Measurements from ENCODE around the gene HAUS3.

Gene HAUS3

GRCh38 chr4:2271279-2272025 is 29.5 kb upstream of the HAUS3 start:
- TF ChIP-seq CTCF (IDR thresholded peaks at IDR 0.05; ENCODE audit: low read depth, low read length), result no peak
- no peak for DNase-seq (ENCODE audit: low read depth in 2 of 2)
- no peak overlapping the region for H3K4me3 ChIP-seq (replicated peaks in 1 of 2; ENCODE audit: low read depth in 2 of 2, low read length in 2 of 2)

- no peak overlapping the region for H3K4me3 ChIP-seq (replicated peaks in 1 of 2; ENCODE audit: low read depth in 2 of 2, low read length in 2 of 2)
- no peak for DNase-seq (ENCODE audit: low read depth in 2 of 2)
- TF ChIP-seq CTCF (IDR thresholded peaks at IDR 0.05; ENCODE audit: low read depth, low read length), result no peak
These were observed 28.6 kb upstream of the HAUS3 start for GRCh38 chr4:2270341-2271165.

- TF ChIP-seq CTCF (IDR thresholded peaks at IDR 0.05; ENCODE audit: low read depth, low read length), result no peak
- no peak for DNase-seq (ENCODE audit: low read depth in 2 of 2)
These were observed 27.8 kb upstream of the HAUS3 start for GRCh38 chr4:2269618-2270163.

GRCh38 chr4:2269206-2269531 is 27.2 kb upstream of the HAUS3 start:
- no peak for DNase-seq (ENCODE audit: low read depth in 2 of 2)
- no peak for TF ChIP-seq CTCF (IDR thresholded peaks at IDR 0.05; ENCODE audit: low read depth, low read length)

More at GRCh38 chr4:2269618-2270163, 27.8 kb upstream of the HAUS3 start:
- H3K4me3 ChIP-seq (replicated peaks in 1 of 2; ENCODE audit: low read depth in 2 of 2, low read length in 2 of 2), result no peak overlapping the region

GRCh38 chr4:2268357-2269205 is 26.7 kb upstream of the HAUS3 start:
- no peak for TF ChIP-seq CTCF (IDR thresholded peaks at IDR 0.05; ENCODE audit: low read depth, low read length)
- no peak overlapping the region for H3K4me3 ChIP-seq (replicated peaks in 1 of 2; ENCODE audit: low read depth in 2 of 2, low read length in 2 of 2)
- DNase-seq (ENCODE audit: low read depth in 2 of 2), result no peak

More at GRCh38 chr4:2269206-2269531, 27.2 kb upstream of the HAUS3 start:
- no peak overlapping the region for H3K4me3 ChIP-seq (replicated peaks in 1 of 2; ENCODE audit: low read depth in 2 of 2, low read length in 2 of 2)

- TF ChIP-seq CTCF (IDR thresholded peaks at IDR 0.05; ENCODE audit: low read depth, low read length), result no peak
- DNase-seq (ENCODE audit: low read depth in 2 of 2), result no peak
- no peak overlapping the region for H3K4me3 ChIP-seq (replicated peaks in 1 of 2; ENCODE audit: low read depth in 2 of 2, low read length in 2 of 2)
These were observed 25.9 kb upstream of the HAUS3 start for GRCh38 chr4:2267841-2268240.
